Measurements from ENCODE around the gene ARF1. TPM values are rescaled to one million over a fixed set of nuclear protein-coding genes. Genes with fewer than 3 reads are reported as not detected.

ARF1 gene
- total and polyA plus RNA-seq, 2 of the 8 experiments (the other 6 are each of a cell fraction or from before 2014, with no cell fraction given) = 265 to 471 TPM

GRCh38 chr1:228061411-228062084, 21.0 kb upstream of the ARF1 start:
- FAIRE-seq (no peak), DNase-seq (ENCODE audit: low read depth in 1 of 2, low spot score in 2 of 2) (peak in 1 of 2 experiments; percentile 45)
- no peak overlapping the region for H2BK120ac ChIP-seq (replicated peaks; ENCODE audit: low read depth, low read length)
- H3K23ac ChIP-seq (ENCODE audit: insufficient read length) = no peak overlapping the region
- no peak overlapping the region for H4K91ac ChIP-seq (replicated peaks; ENCODE audit: insufficient read length, low read length)
- peaks cover 2% of the 10 kb centered on the region; the same call in 1 of the 2 replicates for H3K23me2 ChIP-seq (ENCODE audit: low read depth, low read length)
- H2BK15ac ChIP-seq (ENCODE audit: low read length) = no peak overlapping the region
- no peaks in the 10 kb centered on the region for H3K79me1 ChIP-seq (ENCODE audit: low read depth, low read length)
- no peak overlapping the region for H2AK5ac ChIP-seq (ENCODE audit: low read depth, low read length)
- no peak overlapping the region for H3K27ac ChIP-seq (ENCODE audit: low read depth, low read length)
- H3K27me3 ChIP-seq (replicated peaks in 1 of 4; ENCODE audit: control insufficient read depth in 3 of 4, extremely low read depth in 1 of 4, insufficient read depth in 3 of 4, low read length in 3 of 4) = peaks cover 25 to 82% (median 74%) of the 10 kb centered on the region in 4 experiments
- no peak overlapping the region for H2BK5ac ChIP-seq (ENCODE audit: low read depth, low read length)
- H3K79me2 ChIP-seq (ENCODE audit: control insufficient read depth in 1 of 2, insufficient read depth in 2 of 2, low read length in 2 of 2) = no peaks in the 10 kb centered on the region
- H3K14ac ChIP-seq (ENCODE audit: insufficient read length) = no peak overlapping the region
- no peak overlapping the region for H2BK20ac ChIP-seq (ENCODE audit: low read length)
- no peaks in the 10 kb centered on the region for H3K36me3 ChIP-seq (ENCODE audit: control insufficient read depth in 2 of 4, insufficient read depth in 4 of 4, low read length in 3 of 4)
- 85% methylated on average over 10 of the region's 10 CpGs; no CpG with 5 or more reads in 1 of the 2 experiments for WGBS, 2 experiments (ENCODE audit: extremely low coverage in 1 of 2, insufficient coverage in 1 of 2, insufficient read length in 1 of 2, insufficient replicate concordance in 2 of 2, low coverage in 1 of 2, low lambda C conversion rate in 2 of 2, missing lambda C conversion rate in 1 of 2)
- TF ChIP-seq SIRT6 (IDR thresholded peaks at IDR 0.05; ENCODE audit: low read length) (no peak), SUZ12 (IDR thresholded peaks at IDR 0.05; ENCODE audit: low read length) (no peak), CHD2 (IDR thresholded peaks at IDR 0.05; ENCODE audit: low read length) (no peak), KDM4A (IDR thresholded peaks at IDR 0.05; ENCODE audit: low read depth, low read length, severe bottlenecking) (no peak), SIN3A (conservative IDR thresholded peaks at IDR 0.05 in 1 of 2, IDR thresholded peaks at IDR 0.05 in 1 of 2; ENCODE audit: low read depth in 1 of 2, low read length in 2 of 2) (no peak)
- H4K8ac ChIP-seq (ENCODE audit: extremely low read depth, insufficient read depth, low read length) = no peak overlapping the region
- H4K5ac ChIP-seq (ENCODE audit: insufficient read length, low read depth, low read length) = no peak overlapping the region
- POLR2A ChIA-PET (ENCODE audit: partially characterized antibody) = interaction anchor here (1.7 to 2.0 kb wide), 2 partner anchors 12 to 20 kb away, joined by 4 to 5 read pairs; no protein-coding TSS in a partner anchor
- peak overlapping the region; percentile 65 to 94 for H3K4me2 ChIP-seq (ENCODE audit: insufficient read depth in 1 of 2, low read depth in 2 of 2, low read length in 2 of 2)
- no peak overlapping the region for H2BK12ac ChIP-seq (ENCODE audit: low read depth, low read length)
- CTCF ChIA-PET (ENCODE audit: partially characterized antibody) = interaction anchor here (0.9 to 14.1 kb wide), 11 partner anchors 11 to 280 kb away, joined by 3 to 197 read pairs (median 3); partner anchors contain the start of gene WNT3A
- H2AFZ ChIP-seq (ENCODE audit: low read length) = no peak overlapping the region
- no peaks in the 10 kb centered on the region for H3K9me3 ChIP-seq (ENCODE audit: insufficient read depth in 2 of 2, low read depth in 1 of 2, low read length in 1 of 2)
- H3K4me1 ChIP-seq (replicated peaks in 1 of 4; ENCODE audit: control insufficient read depth in 3 of 4, insufficient read depth in 4 of 4, low read length in 3 of 4) = peaks cover 0 to 7% (median 2%) of the 10 kb centered on the region in 4 experiments; a peak in 3 of 7 replicates
- H3K4me3 ChIP-seq (ENCODE audit: extremely low read depth in 1 of 4, insufficient read depth in 2 of 4, low read depth in 3 of 4, low read length in 4 of 4) = peak overlapping the region in 2 of 4 experiments; percentile 50 to 74; a peak in 3 of 8 replicates
- H3K56ac ChIP-seq (replicated peaks; ENCODE audit: insufficient read length, low read depth, low read length) = no peak overlapping the region
- no peak overlapping the region for H3K18ac ChIP-seq (ENCODE audit: extremely low read depth, low read length)
- no peaks in the 10 kb centered on the region for H4K20me1 ChIP-seq (replicated peaks in 1 of 2; ENCODE audit: control insufficient read depth in 1 of 2, insufficient read depth in 2 of 2, low read length in 2 of 2)
- H3K9ac ChIP-seq (replicated peaks in 1 of 4; ENCODE audit: extremely low read depth in 1 of 4, low read depth in 3 of 4, low read length in 3 of 4) = no peak overlapping the region
- H3K4ac ChIP-seq (replicated peaks; ENCODE audit: insufficient read length, low read depth, low read length) = no peak overlapping the region
